KMS-11 (cell line): ENCODE measurements around the gene SASH1.

ENCODE experiments used
- H2AFZ ChIP-seq: fragments of 200-600 bp; sonication (generic); 2 replicates; pipeline ENCODE4 v1.6.1; 2016; ENCODE audit warnings: antibody characterized with exemption, mixed run types, low read depth
- H3K27ac ChIP-seq: fragments of 200-600 bp; sonication (generic); 2 replicates; pipeline ENCODE4 v1.6.1; 2016; ENCODE audit warnings: mild to moderate bottlenecking, mixed run types
- H3K27me3 ChIP-seq: fragments of 200-600 bp; sonication (generic); 2 replicates; pipeline ENCODE4 v1.6.1; 2017; ENCODE audit warnings: mild to moderate bottlenecking, low read depth, mixed run types, moderate library complexity; ENCODE audit not compliant: insufficient read depth
- H3K36me3 ChIP-seq: fragments of 200-600 bp; sonication (generic); 2 replicates; pipeline ENCODE4 v1.6.1; 2017; ENCODE audit warnings: mild to moderate bottlenecking, mixed run types; ENCODE audit not compliant: insufficient read depth
- H3K4me1 ChIP-seq: fragments of 200-600 bp; sonication (generic); 2 replicates; pipeline ENCODE4 v1.6.1; 2016; ENCODE audit warnings: mild to moderate bottlenecking, low read depth, mixed run types; ENCODE audit not compliant: poor library complexity, severe bottlenecking
- H3K4me2 ChIP-seq: fragments of 200-600 bp; sonication (generic); 2 replicates; pipeline ENCODE4 v1.7.0; 2016; ENCODE audit warnings: mild to moderate bottlenecking, mixed run types
- H3K4me3 ChIP-seq: fragments of 200-600 bp; sonication (generic); IDR thresholded peaks from 2 replicates; pipeline ENCODE4 v1.6.1; 2017; ENCODE audit warnings: low read depth, low read length, mixed read lengths; ENCODE audit not compliant: insufficient read depth
- H3K79me2 ChIP-seq: fragments of 200-600 bp; sonication (generic); 2 replicates; pipeline ENCODE4 v1.6.1; 2016; ENCODE audit warnings: low read depth, mixed run types; ENCODE audit not compliant: insufficient read depth
- H3K9ac ChIP-seq: fragments of 200-600 bp; sonication (generic); 2 replicates; pipeline ENCODE4 v1.6.1; 2016; ENCODE audit warnings: mild to moderate bottlenecking, mixed run types
- H4K20me1 ChIP-seq: fragments of 200-600 bp; sonication (generic); 2 replicates; pipeline ENCODE4 v1.6.1; 2016; ENCODE audit warnings: mild to moderate bottlenecking, mixed run types; ENCODE audit not compliant: insufficient read depth
- CTCF ChIP-seq: fragments of 200-600 bp; sonication (generic); conservative IDR thresholded peaks from 2 replicates; pipeline ENCODE4 v1.6.1; 2017; ENCODE audit warnings: low read depth, mild to moderate bottlenecking, antibody characterized with exemption, low read length, moderate library complexity, mixed read lengths

The SASH1 gene

GRCh38 chr6:148524976-148525375 is 182.3 kb downstream of the SASH1 start:
- TF ChIP-seq CTCF, result no peak
- H3K79me2 ChIP-seq, result no peaks in the 10 kb centered on the region
- no peak overlapping the region for H2AFZ ChIP-seq
- H3K4me3 ChIP-seq, result no peak overlapping the region
- no peaks in the 10 kb centered on the region for H4K20me1 ChIP-seq
- H3K4me2 ChIP-seq, result no peak overlapping the region
- no peak overlapping the region for H3K27ac ChIP-seq
- H3K4me1 ChIP-seq, result peaks cover 2% of the 10 kb centered on the region
- no peaks in the 10 kb centered on the region for H3K36me3 ChIP-seq
- no peak overlapping the region for H3K9ac ChIP-seq
- no peaks in the 10 kb centered on the region for H3K27me3 ChIP-seq

- no peak for TF ChIP-seq CTCF
- Histone ChIP-seq H3K4me3 (no peak overlapping the region), H3K4me1 (peaks cover 6% of the 10 kb centered on the region), H3K79me2 (no peaks in the 10 kb centered on the region), H3K27ac (no peak overlapping the region), H3K4me2 (no peak overlapping the region), H3K9ac (no peak overlapping the region), H2AFZ (no peak overlapping the region), H3K27me3 (no peaks in the 10 kb centered on the region), H4K20me1 (no peaks in the 10 kb centered on the region), H3K36me3 (no peaks in the 10 kb centered on the region)
These were observed 182.8 kb downstream of the SASH1 start for GRCh38 chr6:148525453-148525852.

GRCh38 chr6:148526145-148526544 is 183.5 kb downstream of the SASH1 start:
- TF ChIP-seq CTCF, result no peak

GRCh38 chr6:148528292-148528691 is 185.7 kb downstream of the SASH1 start:
- no peaks in the 10 kb centered on the region for H3K36me3 ChIP-seq
- TF ChIP-seq CTCF, result no peak
- H2AFZ ChIP-seq, result no peak overlapping the region
- no peak overlapping the region for H3K4me3 ChIP-seq
- H3K79me2 ChIP-seq, result no peaks in the 10 kb centered on the region
- no peaks in the 10 kb centered on the region for H3K27me3 ChIP-seq
- no peaks in the 10 kb centered on the region for H4K20me1 ChIP-seq
- H3K9ac ChIP-seq, result no peak overlapping the region
- peaks cover 13% of the 10 kb centered on the region for H3K4me1 ChIP-seq
- no peak overlapping the region for H3K4me2 ChIP-seq
- H3K27ac ChIP-seq, result no peak overlapping the region

More at GRCh38 chr6:148526145-148526544, 183.5 kb downstream of the SASH1 start:
- no peaks in the 10 kb centered on the region for H3K36me3 ChIP-seq
- no peaks in the 10 kb centered on the region for H3K79me2 ChIP-seq
- peaks cover 12% of the 10 kb centered on the region for H3K4me1 ChIP-seq
- H3K4me2 ChIP-seq, result no peak overlapping the region
- H3K27ac ChIP-seq, result no peak overlapping the region
- H3K4me3 ChIP-seq, result no peak overlapping the region
- no peak overlapping the region for H3K9ac ChIP-seq
- H4K20me1 ChIP-seq, result no peaks in the 10 kb centered on the region
- H2AFZ ChIP-seq, result no peak overlapping the region
- H3K27me3 ChIP-seq, result no peaks in the 10 kb centered on the region
